ENCODE results near the gene JARID2. TPM values are rescaled to one million over a fixed set of nuclear protein-coding genes. Genes with fewer than 3 reads are reported as not detected.

The JARID2 gene
- polyA plus RNA-seq, 1 donor from 2014 or later: 25.5 TPM

DNA sequence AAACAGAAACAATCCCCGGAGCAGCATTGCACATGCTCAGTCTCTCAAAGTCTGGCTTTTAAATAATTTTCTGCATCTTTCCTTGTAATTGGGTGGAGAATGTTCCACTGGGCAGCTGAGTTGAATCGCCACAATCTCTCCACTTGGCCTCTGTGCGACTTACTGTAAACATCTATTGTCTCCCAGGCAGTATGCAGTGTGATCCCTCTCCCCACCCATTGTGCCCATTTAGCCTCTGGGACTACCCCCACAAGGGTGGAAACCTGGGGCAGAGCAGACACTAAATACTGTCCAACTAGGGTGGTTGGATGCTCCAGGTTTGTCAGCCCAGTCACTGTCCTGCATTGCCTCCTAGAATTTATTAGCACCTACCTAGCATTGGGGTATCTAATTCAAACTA, 96.2 kb downstream of the JARID2 start:
- Histone ChIP-seq H3K36me3 (ENCODE audit: insufficient read depth, low read length) (no peaks in the 10 kb centered on the region), H3K4me2 (ENCODE audit: low read length) (no peak overlapping the region), H2AFZ (ENCODE audit: low read depth, low read length) (no peak overlapping the region), H3K9ac (ENCODE audit: low read length) (no peak overlapping the region), H3K9me2 (ENCODE audit: insufficient read depth, low read length) (no peaks in the 10 kb centered on the region), H3K4me3 (ENCODE audit: low read length) (no peak overlapping the region), H3K27me3 (ENCODE audit: insufficient read depth, low read depth, low read length) (no peaks in the 10 kb centered on the region), H3K27ac (ENCODE audit: low read length) (no peak overlapping the region), H3K79me2 (replicated peaks; ENCODE audit: insufficient read depth, low read length) (peaks cover 71% of the 10 kb centered on the region), H3F3A (ENCODE audit: insufficient read depth, low read length, poor library complexity, severe bottlenecking) (no peaks in the 10 kb centered on the region), H3K9me3 (ENCODE audit: low read length) (no peaks in the 10 kb centered on the region), H4K20me1 (ENCODE audit: insufficient read depth) (no peaks in the 10 kb centered on the region)
- TF ChIP-seq MXI1 (conservative IDR thresholded peaks at IDR 0.05; ENCODE audit: poor library complexity, severe bottlenecking) (no peak), POLR2AphosphoS5 (IDR thresholded peaks at IDR 0.05) (no peak), SMC3 (conservative IDR thresholded peaks at IDR 0.05; ENCODE audit: poor library complexity) (no peak), RAD21 (conservative IDR thresholded peaks at IDR 0.05) (no peak), EZH2 (IDR thresholded peaks at IDR 0.05; ENCODE audit: borderline replicate concordance, insufficient read depth, low read length, poor library complexity, severe bottlenecking) (no peak)

GRCh38 chr6:15343490-15344191, 97.8 kb downstream of the JARID2 start:
- H3F3A ChIP-seq (ENCODE audit: insufficient read depth, low read length, poor library complexity, severe bottlenecking): no peaks in the 10 kb centered on the region
- no peak overlapping the region for H3K27ac ChIP-seq (ENCODE audit: low read length)
- H4K20me1 ChIP-seq (ENCODE audit: insufficient read depth): no peaks in the 10 kb centered on the region
- no peaks in the 10 kb centered on the region for H3K9me3 ChIP-seq (ENCODE audit: low read length)
- H3K27me3 ChIP-seq (ENCODE audit: insufficient read depth, low read depth, low read length): no peaks in the 10 kb centered on the region
- no peak overlapping the region for H2AFZ ChIP-seq (ENCODE audit: low read depth, low read length)
- H3K9me2 ChIP-seq (ENCODE audit: insufficient read depth, low read length): no peaks in the 10 kb centered on the region
- H3K9ac ChIP-seq (ENCODE audit: low read length): no peak overlapping the region
- H3K79me2 ChIP-seq (replicated peaks; ENCODE audit: insufficient read depth, low read length): peaks cover 77% of the 10 kb centered on the region
- H3K4me3 ChIP-seq (ENCODE audit: low read length): no peak overlapping the region
- TF ChIP-seq, protein P1, sequence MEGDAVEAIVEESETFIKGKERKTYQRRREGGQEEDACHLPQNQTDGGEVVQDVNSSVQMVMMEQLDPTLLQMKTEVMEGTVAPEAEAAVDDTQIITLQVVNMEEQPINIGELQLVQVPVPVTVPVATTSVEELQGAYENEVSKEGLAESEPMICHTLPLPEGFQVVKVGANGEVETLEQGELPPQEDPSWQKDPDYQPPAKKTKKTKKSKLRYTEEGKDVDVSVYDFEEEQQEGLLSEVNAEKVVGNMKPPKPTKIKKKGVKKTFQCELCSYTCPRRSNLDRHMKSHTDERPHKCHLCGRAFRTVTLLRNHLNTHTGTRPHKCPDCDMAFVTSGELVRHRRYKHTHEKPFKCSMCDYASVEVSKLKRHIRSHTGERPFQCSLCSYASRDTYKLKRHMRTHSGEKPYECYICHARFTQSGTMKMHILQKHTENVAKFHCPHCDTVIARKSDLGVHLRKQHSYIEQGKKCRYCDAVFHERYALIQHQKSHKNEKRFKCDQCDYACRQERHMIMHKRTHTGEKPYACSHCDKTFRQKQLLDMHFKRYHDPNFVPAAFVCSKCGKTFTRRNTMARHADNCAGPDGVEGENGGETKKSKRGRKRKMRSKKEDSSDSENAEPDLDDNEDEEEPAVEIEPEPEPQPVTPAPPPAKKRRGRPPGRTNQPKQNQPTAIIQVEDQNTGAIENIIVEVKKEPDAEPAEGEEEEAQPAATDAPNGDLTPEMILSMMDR (IDR thresholded peaks at IDR 0.05; ENCODE audit: poor library complexity, severe bottlenecking): no peak
- no peak for TF ChIP-seq EP300 (conservative IDR thresholded peaks at IDR 0.05; ENCODE audit: poor library complexity, severe bottlenecking)
- no peak for TF ChIP-seq REST (IDR thresholded peaks at IDR 0.05; ENCODE audit: borderline replicate concordance)
- TF ChIP-seq POLR2AphosphoS5 (IDR thresholded peaks at IDR 0.05): no peak
- TF ChIP-seq RAD21 (conservative IDR thresholded peaks at IDR 0.05): no peak
- TF ChIP-seq MXI1 (conservative IDR thresholded peaks at IDR 0.05; ENCODE audit: poor library complexity, severe bottlenecking): no peak
- no peak for TF ChIP-seq EZH2 (IDR thresholded peaks at IDR 0.05; ENCODE audit: borderline replicate concordance, insufficient read depth, low read length, poor library complexity, severe bottlenecking)
- TF ChIP-seq SMC3 (conservative IDR thresholded peaks at IDR 0.05; ENCODE audit: poor library complexity): no peak
- TF ChIP-seq TAF1 (IDR thresholded peaks at IDR 0.05; ENCODE audit: low read depth): no peak
- H3K4me2 ChIP-seq (ENCODE audit: low read length): no peak overlapping the region
- H3K36me3 ChIP-seq (ENCODE audit: insufficient read depth, low read length): no peaks in the 10 kb centered on the region
